ENCODE measurements around the gene CDADC1. TPM values are rescaled to one million over a fixed set of nuclear protein-coding genes. Genes with fewer than 3 reads are reported as not detected.

The CDADC1 gene
- total RNA-seq, 1 experiment from 2014 or later, result 7.6 TPM

GRCh38 chr13:49330546-49330864, 82.8 kb downstream of the CDADC1 start:
- H3K9me3 ChIP-seq (ENCODE audit: control insufficient read depth in 1 of 2, insufficient read depth in 1 of 2, low read depth in 1 of 2, low read length in 2 of 2), result no peaks in the 10 kb centered on the region
- no peak overlapping the region for H2AFZ ChIP-seq (ENCODE audit: low read depth, low read length, poor library complexity, severe bottlenecking)
- no peaks in the 10 kb centered on the region for H3K4me1 ChIP-seq (ENCODE audit: control insufficient read depth in 1 of 2, insufficient read depth in 2 of 2, low read length in 2 of 2)
- no peaks in the 10 kb centered on the region for H3K36me3 ChIP-seq (ENCODE audit: control insufficient read depth in 1 of 2, insufficient read depth in 2 of 2, low read length in 2 of 2)
- DNase-seq (ENCODE audit: low read depth, low spot score) (no peak), ATAC-seq (no peak)
- H3K4me3 ChIP-seq (replicated peaks in 1 of 2; ENCODE audit: low read depth in 1 of 2, low read length in 2 of 2), result no peak overlapping the region
- ChIA-PET CTCF (no interaction called here), RAD21 (ENCODE audit: low non-redundant PET in 1 of 2, low total read pairs in 2 of 2, uncharacterized antibody in 2 of 2, unreplicated experiment in 2 of 2) (no interaction called here), POLR2A (no interaction called here)
- TF ChIP-seq ZBTB33 (IDR thresholded peaks at IDR 0.05; ENCODE audit: extremely low read depth, insufficient replicate concordance, low read length) (no peak), CBX3 (IDR thresholded peaks at IDR 0.05; ENCODE audit: low read depth) (no peak), SP1 (IDR thresholded peaks at IDR 0.05; ENCODE audit: low read depth) (no peak)
- H3K9ac ChIP-seq (ENCODE audit: low read length), result no peak overlapping the region
- no TSS peak for BruUV-seq (replicated peaks)
- intact Hi-C loops (cut with micrococcal nuclease), result no loop called here
- no peaks in the 10 kb centered on the region for H3K27me3 ChIP-seq (ENCODE audit: insufficient read depth, low read length)
- H4K20me1 ChIP-seq (ENCODE audit: insufficient read depth), result no peaks in the 10 kb centered on the region
- H3K4me2 ChIP-seq (ENCODE audit: low read length), result no peak overlapping the region
- H3K79me2 ChIP-seq (ENCODE audit: insufficient read depth, low read length), result no peaks in the 10 kb centered on the region
- H3K9me2 ChIP-seq (ENCODE audit: insufficient read depth), result no peaks in the 10 kb centered on the region
- no peak overlapping the region for H3K27ac ChIP-seq (ENCODE audit: low read depth, low read length)

- intact Hi-C loops (cut with micrococcal nuclease), result no loop called here
- no peak for TF ChIP-seq MAX (IDR thresholded peaks at IDR 0.05)
- TF ChIP-seq ZNF274 (IDR thresholded peaks at IDR 0.05; ENCODE audit: low read depth, low read length), result no peak
- DNase-seq (ENCODE audit: low read depth, low spot score), result no peak
- H3K27ac ChIP-seq (ENCODE audit: low read depth, low read length), result no peak overlapping the region
- no peaks in the 10 kb centered on the region for H3K9me3 ChIP-seq (ENCODE audit: control insufficient read depth in 1 of 2, insufficient read depth in 1 of 2, low read depth in 1 of 2, low read length in 2 of 2)
- no peak overlapping the region for H3K4me2 ChIP-seq (ENCODE audit: low read length)
- H2AFZ ChIP-seq (ENCODE audit: low read depth, low read length, poor library complexity, severe bottlenecking), result no peak overlapping the region
- ATAC-seq, result no peak
- POLR2A ChIA-PET, result no interaction called here
- no peaks in the 10 kb centered on the region for H3K9me2 ChIP-seq (ENCODE audit: insufficient read depth)
- no peaks in the 10 kb centered on the region for H3K4me1 ChIP-seq (ENCODE audit: control insufficient read depth in 1 of 2, insufficient read depth in 2 of 2, low read length in 2 of 2)
- H3K27me3 ChIP-seq (ENCODE audit: insufficient read depth, low read length), result no peaks in the 10 kb centered on the region
- no peaks in the 10 kb centered on the region for H3K79me2 ChIP-seq (ENCODE audit: insufficient read depth, low read length)
- no peak overlapping the region for H3K9ac ChIP-seq (ENCODE audit: low read length)
- BruUV-seq (replicated peaks), result no TSS peak
- no peak overlapping the region for H3K4me3 ChIP-seq (replicated peaks in 1 of 2; ENCODE audit: low read depth in 1 of 2, low read length in 2 of 2)
- RAD21 ChIA-PET (ENCODE audit: low non-redundant PET in 1 of 2, low total read pairs in 2 of 2, uncharacterized antibody in 2 of 2, unreplicated experiment in 2 of 2), result no interaction called here
- H4K20me1 ChIP-seq (ENCODE audit: insufficient read depth), result no peaks in the 10 kb centered on the region
- no peaks in the 10 kb centered on the region for H3K36me3 ChIP-seq (ENCODE audit: control insufficient read depth in 1 of 2, insufficient read depth in 2 of 2, low read length in 2 of 2)
- CTCF ChIA-PET, result no interaction called here
These were observed 88.9 kb downstream of the CDADC1 start for GRCh38 chr13:49336655-49337054.
